ENCODE results near the gene OR1I1.
A peak's percentile ranks its signal among the peaks of the same experiment; 100 is the strongest.

The OR1I1 gene

GRCh38 chr19:15120135-15121026 lies 38.4 kb downstream of the OR1I1 start:
- DNase-seq = no peak

- no peak for DNase-seq
Measured at GRCh38 chr19:15122331-15123030, 40.5 kb downstream of the OR1I1 start.

GRCh38 chr19:15123031-15123890 lies 41.2 kb downstream of the OR1I1 start:
- no peak for DNase-seq

GRCh38 chr19:15123900-15124299 lies 41.9 kb downstream of the OR1I1 start:
- DNase-seq = no peak

- peak; percentile 43 for DNase-seq
Measured at GRCh38 chr19:15124572-15125231, 42.7 kb downstream of the OR1I1 start.

- DNase-seq = peak; percentile 96
Measured at GRCh38 chr19:15125232-15126067, 43.4 kb downstream of the OR1I1 start.

GRCh38 chr19:15126131-15126910 lies 44.3 kb downstream of the OR1I1 start:
- DNase-seq = no peak

GRCh38 chr19:15128162-15128770 lies 46.3 kb downstream of the OR1I1 start:
- no peak for DNase-seq

GRCh38 chr19:15129856-15130585 lies 48.0 kb downstream of the OR1I1 start:
- DNase-seq = no peak

GRCh38 chr19:15136234-15136954 lies 54.4 kb downstream of the OR1I1 start:
- no peak for DNase-seq

GRCh38 chr19:15137777-15138176 lies 55.8 kb downstream of the OR1I1 start:
- no peak for DNase-seq

GRCh38 chr19:15138427-15138826 lies 56.4 kb downstream of the OR1I1 start:
- DNase-seq = no peak

- no peak for DNase-seq
Measured at GRCh38 chr19:15141143-15141542, 59.1 kb downstream of the OR1I1 start.

GRCh38 chr19:15142313-15142712 lies 60.3 kb downstream of the OR1I1 start:
- no peak for DNase-seq
